ENCODE measurements around the gene IMPG1. TPM values are rescaled to one million over a fixed set of nuclear protein-coding genes. Genes with fewer than 3 reads are reported as not detected.

Gene IMPG1
- total and polyA plus RNA-seq, 10 of the 15 experiments (the other 5 are each of a cell fraction or from before 2014, with no cell fraction given), result not detected

- no peak for FAIRE-seq
- H4K20me1 ChIP-seq (ENCODE audit: control insufficient read depth, insufficient read depth), result no peaks in the 10 kb centered on the region
These were observed 141.3 kb downstream of the IMPG1 start for GRCh38 chr6:75931011-75931680.

More at GRCh38 chr6:75931011-75931680, 141.3 kb downstream of the IMPG1 start:
- Histone ChIP-seq H3K4me1 (ENCODE audit: control insufficient read depth, insufficient read depth, low read length) (no peaks in the 10 kb centered on the region; the same call in 1 of the 2 replicates), H3K4me2 (ENCODE audit: control insufficient read depth, insufficient read depth) (no peak overlapping the region), H3K4me3 (no peak overlapping the region), H2AFZ (ENCODE audit: control insufficient read depth, low read depth, low read length) (no peak overlapping the region), H3K9me3 (replicated peaks; ENCODE audit: control insufficient read depth, insufficient read depth, low read length) (no peaks in the 10 kb centered on the region), H3K36me3 (ENCODE audit: control insufficient read depth in 2 of 2, insufficient read depth in 2 of 2, low read length in 1 of 2) (no peaks in the 10 kb centered on the region), H3K27me3 (replicated peaks in 1 of 2; ENCODE audit: control insufficient read depth in 2 of 2, insufficient read depth in 2 of 2, low read length in 1 of 2) (peaks cover 0 to 2% of the 10 kb centered on the region in 2 experiments; a peak in 1 of 4 replicates), H3K79me2 (ENCODE audit: control insufficient read depth, insufficient read depth, low read length) (no peaks in the 10 kb centered on the region), H3K27ac (ENCODE audit: control insufficient read depth, insufficient read depth) (no peak overlapping the region), H3K9ac (ENCODE audit: control insufficient read depth, insufficient read depth, low read length) (no peak overlapping the region)
- ChIA-PET RAD21 (ENCODE audit: unreplicated experiment) (interaction anchor here (1.1 to 1.7 kb wide), 2 partner anchors 37 to 38 kb away, joined by 3 to 8 read pairs; no protein-coding TSS in a partner anchor), SMC1A (ENCODE audit: uncharacterized antibody, unreplicated experiment) (interaction anchor here (1.0 to 2.5 kb wide), 2 partner anchors 11 to 127 kb away, joined by 3 to 8 read pairs; no protein-coding TSS in a partner anchor), CTCF (interaction anchor here (1.0 to 7.3 kb wide), 5 partner anchors 13 to 524 kb away, joined by 3 to 75 read pairs (median 4); no protein-coding TSS in a partner anchor), POLR2A (no interaction called here)
- DNase-seq (ENCODE audit: low read depth, low spot score), result no peak
- WGBS (ENCODE audit: insufficient coverage, insufficient replicate concordance, low lambda C conversion rate, missing lambda C conversion rate), result 61% methylated on average over 11 of the region's 11 CpGs
- TF ChIP-seq ZNF274 (IDR thresholded peaks at IDR 0.05; ENCODE audit: insufficient read depth, insufficient read length) (no peak), RFX5 (IDR thresholded peaks at IDR 0.05; ENCODE audit: low read depth, low read length) (no peak), RB1 (IDR thresholded peaks at IDR 0.05; ENCODE audit: borderline replicate concordance) (no peak), ZNF384 (IDR thresholded peaks at IDR 0.05; ENCODE audit: borderline replicate concordance, low read depth, low read length) (no peak), IRF4 (IDR thresholded peaks at IDR 0.05; ENCODE audit: low read depth, low read length) (no peak), SMC3 (IDR thresholded peaks at IDR 0.05; ENCODE audit: borderline replicate concordance, low read length) (no peak), ZNF687 (IDR thresholded peaks at IDR 0.05) (no peak), NFYB (IDR thresholded peaks at IDR 0.05; ENCODE audit: insufficient read depth, low read depth, low read length) (no peak), MEF2A (IDR thresholded peaks at IDR 0.05; ENCODE audit: insufficient read depth, low read depth, low read length) (no peak), CBFB (IDR thresholded peaks at IDR 0.05; ENCODE audit: low read depth) (no peak), ZZZ3 (IDR thresholded peaks at IDR 0.05; ENCODE audit: control insufficient read depth, insufficient read length, low read depth) (no peak), ESRRA (IDR thresholded peaks at IDR 0.05; ENCODE audit: low read length) (no peak), SMARCA5 (IDR thresholded peaks at IDR 0.05) (no peak), KLF5 (IDR thresholded peaks at IDR 0.05; ENCODE audit: partially characterized antibody) (no peak), RUNX3 (IDR thresholded peaks at IDR 0.05; ENCODE audit: low read length) (no peak), FOXM1 (IDR thresholded peaks at IDR 0.05; ENCODE audit: low read depth, low read length) (no peak), POLR2AphosphoS5 (IDR thresholded peaks at IDR 0.05; ENCODE audit: low read length) (no peak), SP1 (IDR thresholded peaks at IDR 0.05; ENCODE audit: low read depth, low read length) (no peak), CHD2 (IDR thresholded peaks at IDR 0.05; ENCODE audit: borderline replicate concordance, low read depth, low read length) (no peak), SKIL (IDR thresholded peaks at IDR 0.05; ENCODE audit: low read depth, poor library complexity, severe bottlenecking) (no peak)
- BruUV-seq (replicated peaks), result no TSS peak
- ATAC-seq, result no peak
- in situ Hi-C loops (cut with MboI), result loop anchor here (10.0 to 25.0 kb wide), 2 partner anchors 931 to 1534 kb away; partner anchors contain the start of gene HTR1B
- intact Hi-C loops (cut with micrococcal nuclease; ENCODE audit: unreplicated experiment), result loop anchor here (10.0 kb wide), 3 partner anchors 704 to 1534 kb away; partner anchors contain the start of gene HTR1B

Data from GM12878 (cell line).